Activated naive CD8-positive, alpha-beta T cell (primary cell): Measurements from ENCODE around the gene GPC1.

Source experiments
- H3K27ac Mint-ChIP-seq: one replicate; pipeline ENCODE4 v1.8.0; 2021; ENCODE audit warnings: mixed read lengths
- H3K27me3 Mint-ChIP-seq: one replicate; pipeline ENCODE4 v1.8.0; 2021; ENCODE audit warnings: mixed read lengths
- H3K36me3 Mint-ChIP-seq: one replicate; pipeline ENCODE4 v1.8.0; 2021; ENCODE audit warnings: mixed read lengths
- H3K4me1 Mint-ChIP-seq: one replicate; pipeline ENCODE4 v1.8.0; 2021; ENCODE audit warnings: low read depth, mixed read lengths
- H3K4me3 Mint-ChIP-seq: one replicate; pipeline ENCODE4 v1.8.0; 2021; ENCODE audit warnings: mild to moderate bottlenecking, mixed read lengths
- H3K9me3 Mint-ChIP-seq: one replicate; pipeline ENCODE4 v1.8.0; 2021; ENCODE audit warnings: low read depth, mixed read lengths

GPC1 gene

GRCh38 chr2:240419271-240419670, 16.2 kb upstream of the GPC1 start:
- Mint-ChIP-seq H3K4me3 (no peak overlapping the region), H3K27ac (no peak overlapping the region), H3K9me3 (no peaks in the 10 kb centered on the region), H3K4me1 (no peaks in the 10 kb centered on the region), H3K36me3 (no peaks in the 10 kb centered on the region), H3K27me3 (peaks cover 1% of the 10 kb centered on the region)

- H3K4me3 Mint-ChIP-seq, result no peak overlapping the region
- H3K4me1 Mint-ChIP-seq, result no peaks in the 10 kb centered on the region
- H3K27ac Mint-ChIP-seq, result no peak overlapping the region
- H3K27me3 Mint-ChIP-seq, result no peaks in the 10 kb centered on the region
- H3K9me3 Mint-ChIP-seq, result no peaks in the 10 kb centered on the region
- no peaks in the 10 kb centered on the region for H3K36me3 Mint-ChIP-seq
These were observed 15.7 kb upstream of the GPC1 start for GRCh38 chr2:240419723-240420122.

- no peak overlapping the region for H3K4me3 Mint-ChIP-seq
- no peak overlapping the region for H3K27ac Mint-ChIP-seq
- no peaks in the 10 kb centered on the region for H3K27me3 Mint-ChIP-seq
- H3K9me3 Mint-ChIP-seq, result no peaks in the 10 kb centered on the region
- H3K36me3 Mint-ChIP-seq, result no peaks in the 10 kb centered on the region
- no peaks in the 10 kb centered on the region for H3K4me1 Mint-ChIP-seq
These were observed 15.0 kb upstream of the GPC1 start for GRCh38 chr2:240420206-240421104.

- Mint-ChIP-seq H3K27ac (no peak overlapping the region), H3K27me3 (no peaks in the 10 kb centered on the region), H3K4me3 (no peak overlapping the region), H3K4me1 (no peaks in the 10 kb centered on the region), H3K36me3 (no peaks in the 10 kb centered on the region), H3K9me3 (no peaks in the 10 kb centered on the region)
These were observed 14.1 kb upstream of the GPC1 start for GRCh38 chr2:240421381-240421780.

GRCh38 chr2:240422658-240423329, 12.7 kb upstream of the GPC1 start:
- Mint-ChIP-seq H3K4me3 (no peak overlapping the region), H3K27me3 (no peaks in the 10 kb centered on the region), H3K27ac (no peak overlapping the region), H3K4me1 (peaks cover 3% of the 10 kb centered on the region), H3K9me3 (no peaks in the 10 kb centered on the region), H3K36me3 (no peaks in the 10 kb centered on the region)

DNA sequence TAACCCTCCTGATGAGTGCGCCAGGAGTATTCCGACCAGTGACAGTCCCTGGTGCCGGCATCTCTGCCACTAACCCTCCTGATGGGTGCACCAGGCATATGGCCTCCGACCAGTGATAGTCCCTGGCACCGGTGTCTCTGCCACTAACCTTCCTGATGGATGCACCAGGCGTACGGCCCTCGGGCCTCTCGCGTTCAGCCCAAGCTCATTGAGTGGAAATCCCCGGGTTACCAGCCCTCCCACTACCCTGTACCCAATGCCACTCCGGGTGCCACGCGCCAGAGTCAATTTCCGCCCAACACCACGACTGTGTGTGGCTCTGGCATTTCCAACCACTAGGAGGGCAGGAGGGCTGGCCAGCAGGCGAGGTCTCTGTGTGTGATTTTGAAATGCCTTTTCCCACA, 11.7 kb upstream of the GPC1 start:
- Mint-ChIP-seq H3K27ac (no peak overlapping the region), H3K9me3 (no peaks in the 10 kb centered on the region), H3K4me1 (peaks cover 8% of the 10 kb centered on the region), H3K36me3 (no peaks in the 10 kb centered on the region), H3K27me3 (no peaks in the 10 kb centered on the region), H3K4me3 (no peak overlapping the region)

- H3K27me3 Mint-ChIP-seq, result no peaks in the 10 kb centered on the region
- no peak overlapping the region for H3K27ac Mint-ChIP-seq
- H3K4me3 Mint-ChIP-seq, result no peak overlapping the region
- peaks cover 9% of the 10 kb centered on the region for H3K4me1 Mint-ChIP-seq
- no peaks in the 10 kb centered on the region for H3K36me3 Mint-ChIP-seq
- H3K9me3 Mint-ChIP-seq, result no peaks in the 10 kb centered on the region
These were observed 10.9 kb upstream of the GPC1 start for GRCh38 chr2:240424341-240425235.

- Mint-ChIP-seq H3K4me3 (no peak overlapping the region), H3K36me3 (no peaks in the 10 kb centered on the region), H3K27ac (no peak overlapping the region), H3K9me3 (no peaks in the 10 kb centered on the region), H3K4me1 (peaks cover 9% of the 10 kb centered on the region), H3K27me3 (no peaks in the 10 kb centered on the region)
These were observed 10.2 kb upstream of the GPC1 start for GRCh38 chr2:240425236-240425615.

DNA sequence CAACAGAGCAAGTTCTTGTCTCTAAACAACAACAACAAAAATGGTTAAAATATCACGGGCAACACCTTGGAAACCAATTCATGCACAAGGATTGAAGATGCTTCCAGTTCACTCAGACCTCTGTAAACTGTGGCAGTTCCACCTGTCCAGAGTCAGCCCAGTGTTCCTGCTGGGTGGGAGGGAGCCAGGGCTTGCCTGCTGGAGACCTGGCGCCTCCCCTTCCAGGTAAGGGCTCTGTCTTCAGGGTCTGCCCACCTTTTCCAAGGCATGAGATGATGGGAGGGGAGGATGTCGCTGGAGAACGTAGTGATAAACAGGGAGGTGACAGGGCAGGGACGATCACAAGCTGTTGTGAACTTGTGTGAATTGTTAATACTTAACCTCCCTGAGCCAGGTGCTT, 9.8 kb upstream of the GPC1 start:
- Mint-ChIP-seq H3K36me3 (no peaks in the 10 kb centered on the region), H3K27ac (no peak overlapping the region), H3K4me3 (no peak overlapping the region), H3K27me3 (no peaks in the 10 kb centered on the region), H3K9me3 (no peaks in the 10 kb centered on the region), H3K4me1 (peaks cover 9% of the 10 kb centered on the region)

GRCh38 chr2:240426845-240427721, 8.4 kb upstream of the GPC1 start:
- Mint-ChIP-seq H3K4me1 (peaks cover 9% of the 10 kb centered on the region), H3K27me3 (no peaks in the 10 kb centered on the region), H3K9me3 (no peaks in the 10 kb centered on the region), H3K4me3 (no peak overlapping the region), H3K27ac (no peak overlapping the region), H3K36me3 (no peaks in the 10 kb centered on the region)

- peaks cover 9% of the 10 kb centered on the region for H3K4me1 Mint-ChIP-seq
- no peaks in the 10 kb centered on the region for H3K9me3 Mint-ChIP-seq
- H3K27me3 Mint-ChIP-seq, result no peaks in the 10 kb centered on the region
- no peak overlapping the region for H3K4me3 Mint-ChIP-seq
- H3K27ac Mint-ChIP-seq, result peak overlapping the region; percentile 55
- no peaks in the 10 kb centered on the region for H3K36me3 Mint-ChIP-seq
These were observed 7.7 kb upstream of the GPC1 start for GRCh38 chr2:240427729-240428128.

GRCh38 chr2:240428245-240428644, 7.2 kb upstream of the GPC1 start:
- H3K4me3 Mint-ChIP-seq, result no peak overlapping the region
- H3K27me3 Mint-ChIP-seq, result no peaks in the 10 kb centered on the region
- H3K4me1 Mint-ChIP-seq, result peaks cover 9% of the 10 kb centered on the region
- peak overlapping the region; percentile 55 for H3K27ac Mint-ChIP-seq
- no peaks in the 10 kb centered on the region for H3K9me3 Mint-ChIP-seq
- H3K36me3 Mint-ChIP-seq, result no peaks in the 10 kb centered on the region

GRCh38 chr2:240429341-240429871, 6.1 kb upstream of the GPC1 start:
- Mint-ChIP-seq H3K4me3 (no peak overlapping the region), H3K27me3 (no peaks in the 10 kb centered on the region), H3K36me3 (no peaks in the 10 kb centered on the region), H3K27ac (no peak overlapping the region), H3K4me1 (peaks cover 11% of the 10 kb centered on the region), H3K9me3 (no peaks in the 10 kb centered on the region)

- Mint-ChIP-seq H3K36me3 (no peaks in the 10 kb centered on the region), H3K27me3 (no peaks in the 10 kb centered on the region), H3K4me1 (peaks cover 15% of the 10 kb centered on the region), H3K4me3 (no peak overlapping the region), H3K9me3 (no peaks in the 10 kb centered on the region), H3K27ac (no peak overlapping the region)
These were observed 5.5 kb upstream of the GPC1 start for GRCh38 chr2:240429872-240430491.
